HG03460 (cell line): ENCODE results near the gene GRID1.

ENCODE experiments used
- ATAC-seq: cut with Tn5 transposase; IDR thresholded peaks from one replicate; pipeline ENCODE4 v1.9.1; 2021; ENCODE audit not compliant: unreplicated experiment

GRID1 gene

GRCh38 chr10:86071758-86072157 lies 294.8 kb downstream of the GRID1 start:
- ATAC-seq: no peak

DNA sequence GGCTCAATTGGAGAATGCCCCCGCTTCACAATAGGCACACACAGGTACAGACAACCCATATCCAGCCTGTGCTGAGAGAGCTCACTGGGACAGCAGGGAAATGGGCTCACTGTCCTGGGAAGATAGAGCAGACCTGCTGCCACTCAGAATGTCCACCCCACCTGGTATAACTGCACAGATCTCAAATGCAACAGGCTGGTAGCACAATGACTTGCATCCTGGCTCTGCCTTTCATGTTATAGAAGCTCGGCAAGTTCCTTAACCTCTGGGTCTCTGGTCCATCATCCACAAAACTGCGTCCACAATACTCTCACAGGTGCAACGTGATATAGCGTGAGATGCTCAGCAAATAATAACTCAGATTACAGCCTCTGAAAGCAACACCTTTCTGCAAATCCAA lies 295.4 kb downstream of the GRID1 start:
- no peak for ATAC-seq

- ATAC-seq: no peak
Measured at GRCh38 chr10:86070278-86070677, 296.3 kb downstream of the GRID1 start.

DNA sequence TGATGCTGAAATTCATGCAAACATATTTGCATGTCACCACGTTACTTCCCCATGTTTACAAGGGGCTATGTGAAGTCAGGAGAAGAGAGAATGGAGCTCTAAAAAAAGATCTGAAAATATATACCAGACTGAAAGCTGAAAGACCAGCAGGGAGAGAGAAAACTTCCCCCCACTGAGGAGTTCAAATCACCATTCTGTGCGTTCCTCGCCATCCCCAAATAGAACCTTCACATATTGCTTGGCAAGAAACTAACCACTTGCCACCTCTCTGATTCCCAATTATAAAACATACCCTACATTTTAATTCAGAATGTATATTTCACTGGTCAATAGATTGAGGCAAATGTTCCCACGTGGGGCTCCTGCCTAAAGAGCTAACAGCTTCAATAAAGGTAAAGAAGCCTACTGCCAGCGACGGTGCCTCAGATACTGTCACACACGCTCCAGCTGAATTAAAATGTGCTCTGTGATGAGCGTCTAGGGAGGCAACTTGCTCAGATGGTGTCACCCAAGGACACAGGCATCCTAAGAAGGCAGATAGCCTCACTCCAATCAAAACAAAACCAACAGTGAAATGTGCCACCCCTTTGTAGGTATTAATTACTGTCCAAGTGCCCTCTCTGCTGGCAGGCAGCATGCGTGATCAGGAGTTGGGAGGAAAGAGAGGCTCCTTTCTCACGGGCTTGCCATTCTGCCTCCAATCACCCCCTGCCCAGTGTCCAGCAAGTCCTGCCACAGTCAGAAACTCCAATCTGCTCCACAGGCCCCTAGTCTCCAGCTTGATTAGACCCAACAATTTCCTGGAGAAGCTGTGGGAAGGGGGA lies 298.2 kb downstream of the GRID1 start:
- no peak for ATAC-seq

DNA sequence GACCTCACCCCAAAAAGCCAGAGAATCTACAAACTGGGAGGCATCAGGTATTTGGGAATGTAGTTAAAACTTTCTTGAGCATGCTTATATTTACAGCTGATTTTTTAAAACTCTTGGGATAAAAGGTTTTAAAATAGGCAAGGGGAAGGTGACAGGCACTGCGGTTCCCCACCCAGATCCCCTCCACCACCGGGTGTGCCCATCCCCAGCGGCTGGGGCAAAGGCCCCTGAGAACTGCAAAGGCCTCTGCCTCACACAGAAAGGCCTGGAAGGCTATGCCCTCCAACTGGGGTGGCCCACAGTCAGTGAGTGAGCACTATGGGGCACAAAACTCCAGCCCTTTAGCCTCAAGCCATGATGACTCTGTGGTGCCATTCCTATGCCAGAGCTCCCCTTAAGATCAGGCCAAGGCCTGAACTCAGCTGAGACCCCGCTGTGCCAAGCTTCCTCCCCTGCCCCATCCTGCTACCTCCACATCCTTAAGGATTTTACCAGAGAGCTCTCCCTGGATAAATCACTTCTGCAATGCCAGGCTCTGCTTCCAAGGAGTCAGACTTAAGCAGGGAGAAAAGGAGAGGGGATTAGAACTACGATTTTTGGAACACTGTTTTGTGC lies 299.1 kb downstream of the GRID1 start:
- ATAC-seq: no peak

DNA sequence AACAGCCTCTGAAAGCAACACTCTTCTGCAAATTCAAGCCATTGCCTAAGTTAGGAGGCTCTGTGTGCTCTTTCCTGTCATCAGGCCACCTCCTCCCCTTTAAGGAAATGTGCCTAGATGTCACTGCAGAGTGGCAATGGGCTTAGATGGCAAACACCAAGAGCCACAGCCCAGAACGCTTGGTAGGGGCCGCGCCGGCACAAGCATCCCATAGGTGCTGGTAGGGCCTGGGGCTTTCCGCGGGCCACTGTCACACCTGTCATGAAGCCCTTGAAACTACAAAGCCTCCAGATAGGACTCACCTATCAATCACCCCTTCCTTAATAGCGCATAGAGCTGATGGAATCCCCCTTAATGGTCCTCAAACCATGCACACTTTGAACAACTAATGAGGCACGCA lies 299.9 kb downstream of the GRID1 start:
- no peak for ATAC-seq

- ATAC-seq: no peak
Measured at GRCh38 chr10:86065711-86066251, 300.8 kb downstream of the GRID1 start.

DNA sequence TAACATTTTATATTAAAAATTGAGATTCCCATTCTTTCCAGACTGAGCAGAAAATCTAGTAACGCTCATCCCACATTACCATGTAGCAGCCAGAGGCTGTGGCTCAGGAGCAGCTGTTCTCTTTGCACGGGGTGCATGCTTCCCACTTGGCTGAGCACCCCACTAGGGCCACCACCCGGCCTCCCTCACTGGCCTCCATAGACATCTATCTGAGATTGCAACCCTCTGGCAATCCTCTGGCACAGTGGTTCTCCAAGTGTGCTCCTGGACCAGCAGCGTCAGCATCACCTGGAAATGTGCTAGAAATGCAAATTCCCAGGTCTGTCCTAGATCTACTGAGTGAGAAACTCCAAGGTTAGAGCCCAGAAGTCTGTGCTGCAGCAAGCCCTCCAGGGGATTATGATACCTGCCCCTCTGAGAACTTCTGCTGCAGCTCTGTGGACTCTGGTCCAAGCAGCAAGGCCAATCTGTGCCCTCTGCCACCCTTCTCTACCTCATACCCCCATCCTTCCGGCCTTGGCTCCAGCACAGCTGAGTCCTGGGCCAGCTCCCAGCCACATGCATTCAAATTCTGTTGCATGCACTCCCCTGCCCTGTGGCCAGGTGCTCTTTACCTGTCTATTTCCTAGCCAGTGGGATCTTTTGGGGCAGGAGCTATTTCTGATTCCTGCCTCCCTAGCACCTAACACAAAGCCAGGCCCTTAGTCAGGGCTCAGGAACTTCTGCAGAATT lies 301.5 kb downstream of the GRID1 start:
- ATAC-seq: no peak

GRCh38 chr10:86064219-86064618 lies 302.4 kb downstream of the GRID1 start:
- ATAC-seq: no peak

- no peak for ATAC-seq
Measured at GRCh38 chr10:86063341-86063740, 303.3 kb downstream of the GRID1 start.

DNA sequence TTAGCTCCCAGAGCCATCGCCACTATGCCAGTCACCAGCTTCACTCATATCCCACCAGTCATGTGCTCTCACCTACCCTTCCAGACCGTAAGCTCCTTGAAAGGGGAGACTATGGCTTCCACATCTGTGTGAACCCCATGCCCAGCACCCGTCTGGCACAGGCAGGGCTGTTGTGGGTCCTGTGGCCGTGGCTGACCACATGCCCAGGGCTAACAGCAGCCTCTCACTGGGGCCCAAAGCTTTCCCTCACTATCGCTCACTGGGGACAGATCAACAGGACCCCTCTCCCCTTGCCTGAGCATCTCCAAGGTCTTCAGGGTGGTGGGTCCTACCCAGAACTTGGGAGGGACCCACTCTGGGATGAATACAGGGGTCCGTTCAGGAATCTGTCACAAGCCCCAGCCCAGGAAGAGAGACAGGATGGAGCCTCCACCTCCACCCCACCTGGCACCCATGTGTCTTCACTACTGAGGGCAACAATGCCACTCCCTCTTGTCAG lies 303.9 kb downstream of the GRID1 start:
- no peak for ATAC-seq

GRCh38 chr10:86062198-86062550 lies 304.4 kb downstream of the GRID1 start:
- ATAC-seq: no peak

DNA sequence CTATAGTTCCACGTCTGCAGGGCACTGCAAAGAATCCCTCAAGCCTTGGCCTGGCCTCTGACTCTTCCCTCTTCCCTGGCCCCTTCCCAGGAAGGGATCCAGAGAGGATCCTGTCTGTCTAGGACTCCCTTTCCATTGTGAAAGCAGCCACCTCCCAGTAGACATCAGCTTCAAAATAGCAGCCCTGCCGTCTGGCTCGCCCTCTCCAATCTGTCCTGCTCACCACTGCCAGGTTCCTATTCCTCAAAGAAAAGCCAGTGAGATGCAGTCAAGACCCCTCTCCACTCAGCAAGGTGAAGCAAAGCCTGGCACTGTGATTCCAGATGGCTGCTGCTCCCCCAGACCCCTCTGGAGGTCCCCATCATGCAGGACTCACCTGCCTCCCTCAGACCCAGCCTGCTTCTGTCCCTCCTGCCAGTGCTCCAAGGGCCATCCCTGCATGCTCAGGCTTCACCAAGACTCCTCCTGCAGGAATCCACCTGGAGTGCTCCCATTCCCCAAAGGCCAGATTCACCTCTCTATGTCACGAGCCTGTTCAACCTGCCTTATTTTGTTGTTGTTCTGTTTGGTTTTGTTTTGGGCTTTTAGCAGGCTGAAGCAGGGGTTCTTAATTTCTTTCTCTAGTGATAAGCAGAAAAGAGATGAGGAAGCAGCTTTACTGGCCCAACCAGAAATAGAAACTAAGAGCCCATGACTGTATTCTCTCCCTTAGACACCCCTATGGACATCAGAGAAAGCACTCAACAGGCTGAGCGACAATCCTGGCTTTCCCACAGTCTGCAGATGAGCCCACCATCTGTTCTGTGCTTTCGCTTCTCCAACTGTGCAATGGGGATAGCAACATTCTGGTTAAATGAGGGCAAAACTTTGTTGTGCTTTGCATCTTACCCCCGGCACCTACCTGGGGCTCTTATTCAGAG lies 305.1 kb downstream of the GRID1 start:
- ATAC-seq: no peak

DNA sequence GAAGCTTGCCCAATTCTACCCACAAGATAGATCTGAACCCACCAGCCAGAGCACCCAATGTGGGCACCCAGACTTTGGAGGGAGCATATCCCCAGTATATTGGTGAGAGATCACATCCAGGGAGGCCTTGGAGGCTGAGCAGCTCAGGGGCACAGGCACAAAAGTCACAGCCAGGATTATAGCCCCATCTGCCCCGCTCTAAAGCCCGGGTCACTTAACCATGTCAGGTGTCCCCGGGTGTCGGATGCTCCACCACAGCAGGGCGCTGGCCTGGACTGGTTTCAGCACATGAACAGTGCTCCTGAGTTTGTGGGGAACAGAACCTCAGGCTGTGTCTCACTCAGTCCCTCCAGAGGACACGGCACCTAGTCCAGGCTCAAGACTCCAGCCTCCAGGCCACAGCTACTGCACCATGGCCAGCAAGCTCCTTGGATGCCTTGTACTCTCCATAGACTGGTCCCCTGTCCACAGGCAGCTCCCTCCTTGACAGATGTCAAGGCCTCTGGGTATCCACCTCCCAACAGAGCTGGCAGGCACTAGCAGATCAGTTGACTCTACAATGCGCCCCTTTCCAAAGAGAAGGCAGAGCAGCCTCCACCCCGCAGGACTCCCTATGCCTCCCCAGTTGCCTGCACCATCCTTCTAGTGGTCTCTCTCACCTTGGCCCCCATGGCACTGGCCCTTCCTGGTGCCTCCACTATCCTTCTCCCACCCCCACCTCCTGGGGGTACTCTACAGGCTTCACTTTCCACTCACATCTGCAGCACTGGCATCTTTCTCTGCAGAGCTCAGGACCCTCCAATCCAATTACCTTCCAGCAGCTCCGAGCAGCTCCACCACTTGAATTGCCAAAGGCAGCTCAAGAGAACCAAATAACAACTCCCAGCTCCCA lies 306.0 kb downstream of the GRID1 start:
- no peak for ATAC-seq

DNA sequence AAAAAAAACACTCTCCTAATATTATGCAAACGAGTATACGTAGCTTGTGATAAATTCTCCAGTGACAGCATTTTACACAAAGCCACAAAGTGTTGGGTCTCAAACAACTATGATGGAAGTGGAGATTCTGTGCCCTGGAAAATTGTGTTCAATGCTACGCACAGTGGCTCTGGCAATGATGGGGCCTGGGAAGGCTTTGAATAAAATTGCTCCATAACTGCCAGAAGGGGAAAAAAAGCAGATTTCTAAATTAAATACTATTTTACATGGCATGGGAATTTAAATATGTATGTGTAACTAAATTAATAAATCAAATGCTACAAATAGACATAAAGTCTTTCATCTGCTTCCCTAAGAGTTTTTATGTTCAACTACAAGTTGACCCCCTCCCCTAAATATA lies 306.7 kb downstream of the GRID1 start:
- ATAC-seq: no peak

DNA sequence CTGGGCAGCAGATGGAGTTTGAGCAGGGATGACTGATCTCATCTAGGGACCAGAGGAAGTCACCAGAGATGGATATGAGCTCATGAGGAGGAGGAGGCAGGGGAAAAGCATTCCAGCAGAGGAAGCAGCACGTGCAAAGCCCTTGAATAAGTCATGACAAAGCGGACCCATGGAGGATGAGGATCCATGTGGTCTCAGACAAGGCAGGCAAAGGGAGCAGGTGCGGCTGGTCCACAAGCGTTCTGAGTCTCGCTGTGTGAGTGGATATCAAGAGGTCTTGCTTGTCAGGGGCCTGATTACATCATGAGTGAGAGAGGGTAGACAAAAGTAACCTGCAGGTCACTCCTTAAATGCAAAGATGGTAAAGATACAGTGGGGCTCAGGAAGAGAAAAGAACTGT lies 307.6 kb downstream of the GRID1 start:
- ATAC-seq: no peak

DNA sequence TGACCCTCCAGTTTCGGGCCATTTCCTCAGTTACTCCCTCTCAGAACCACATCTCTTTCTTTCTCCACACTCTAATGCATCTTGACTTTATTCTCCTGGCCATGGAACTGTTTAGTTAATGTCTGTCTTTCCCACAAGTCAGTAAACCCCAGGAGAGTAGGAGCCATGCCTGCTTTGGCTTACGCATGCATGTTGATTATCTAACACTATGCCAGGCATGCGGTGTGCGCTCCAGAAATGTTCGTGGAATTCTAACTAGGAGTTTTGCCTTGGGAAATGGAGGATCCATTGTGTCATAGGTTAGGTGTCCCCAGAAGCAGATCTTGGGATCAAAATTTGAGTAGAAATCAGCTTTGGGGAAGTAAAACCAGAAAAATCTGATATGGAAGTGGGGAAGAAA lies 308.9 kb downstream of the GRID1 start:
- ATAC-seq: no peak

GRCh38 chr10:86056672-86057071 lies 309.9 kb downstream of the GRID1 start:
- ATAC-seq: no peak

GRCh38 chr10:86055928-86056327 lies 310.7 kb downstream of the GRID1 start:
- no peak for ATAC-seq

DNA sequence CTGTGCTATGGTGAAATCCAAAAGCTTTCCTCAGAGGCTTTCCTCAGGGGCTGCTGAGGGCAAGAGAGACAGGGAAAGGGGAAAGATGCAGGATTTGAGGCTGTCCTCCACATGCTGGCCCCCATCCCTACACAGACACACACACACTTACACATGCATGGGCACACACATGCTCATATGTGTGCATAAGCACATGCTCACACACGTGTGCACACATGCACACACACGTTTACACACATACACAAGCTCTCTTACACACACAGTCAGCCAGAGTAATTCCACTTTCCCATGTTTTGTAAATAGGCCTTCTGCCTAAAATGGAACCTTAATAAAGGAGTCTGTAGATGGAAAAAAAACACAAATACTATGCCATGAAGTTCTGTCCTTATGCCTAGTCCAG lies 312.9 kb downstream of the GRID1 start:
- no peak for ATAC-seq
